Measurements from ENCODE around the gene EMID1.

EMID1 gene

GRCh38 chr22:29206372-29207242 is 911 bp downstream of the EMID1 start:
- no peak for DNase-seq (ENCODE audit: insufficient read length, low spot score)
- FAIRE-seq: no peak
- TF ChIP-seq CTCF (IDR thresholded peaks at IDR 0.05; ENCODE audit: insufficient read depth, missing control alignments): no peak

GRCh38 chr22:29207243-29207550 is 1.5 kb downstream of the EMID1 start:
- FAIRE-seq (no peak), DNase-seq (ENCODE audit: insufficient read length, low spot score) (no peak)
- no peak for TF ChIP-seq CTCF (IDR thresholded peaks at IDR 0.05; ENCODE audit: insufficient read depth, missing control alignments)

- FAIRE-seq: no peak
- no peak for DNase-seq (ENCODE audit: insufficient read length, low spot score)
- no peak for TF ChIP-seq CTCF (IDR thresholded peaks at IDR 0.05; ENCODE audit: insufficient read depth, missing control alignments)
Observed at GRCh38 chr22:29207562-29208501, 2.1 kb downstream of the EMID1 start.

GRCh38 chr22:29208502-29208862 is 2.8 kb downstream of the EMID1 start:
- FAIRE-seq: no peak
- TF ChIP-seq CTCF (IDR thresholded peaks at IDR 0.05; ENCODE audit: insufficient read depth, missing control alignments): no peak
- DNase-seq (ENCODE audit: insufficient read length, low spot score): no peak

- no peak for DNase-seq (ENCODE audit: insufficient read length, low spot score)
- FAIRE-seq: no peak
- TF ChIP-seq CTCF (IDR thresholded peaks at IDR 0.05; ENCODE audit: insufficient read depth, missing control alignments): no peak
Observed at GRCh38 chr22:29208879-29209623, 3.4 kb downstream of the EMID1 start.

GRCh38 chr22:29209624-29209929 is 3.9 kb downstream of the EMID1 start:
- no peak for TF ChIP-seq CTCF (IDR thresholded peaks at IDR 0.05; ENCODE audit: insufficient read depth, missing control alignments)
- FAIRE-seq (no peak), DNase-seq (ENCODE audit: insufficient read length, low spot score) (no peak)

Data from D721Med (cell line).